GM18868 (cell line): ENCODE measurements around the gene RPTOR.

Experiments used
- ATAC-seq: cut with Tn5 transposase; IDR thresholded peaks from one replicate; pipeline ENCODE4 v1.9.1; 2021; ENCODE audit warnings: mild to moderate bottlenecking, moderate library complexity; ENCODE audit not compliant: unreplicated experiment

Gene RPTOR

GRCh38 chr17:80951121-80952090, 406.8 kb downstream of the RPTOR start:
- no peak for ATAC-seq

- no peak for ATAC-seq
Measured at GRCh38 chr17:80952291-80952690, 407.7 kb downstream of the RPTOR start.

GRCh38 chr17:80953471-80954315, 409.1 kb downstream of the RPTOR start:
- ATAC-seq, result no peak

DNA sequence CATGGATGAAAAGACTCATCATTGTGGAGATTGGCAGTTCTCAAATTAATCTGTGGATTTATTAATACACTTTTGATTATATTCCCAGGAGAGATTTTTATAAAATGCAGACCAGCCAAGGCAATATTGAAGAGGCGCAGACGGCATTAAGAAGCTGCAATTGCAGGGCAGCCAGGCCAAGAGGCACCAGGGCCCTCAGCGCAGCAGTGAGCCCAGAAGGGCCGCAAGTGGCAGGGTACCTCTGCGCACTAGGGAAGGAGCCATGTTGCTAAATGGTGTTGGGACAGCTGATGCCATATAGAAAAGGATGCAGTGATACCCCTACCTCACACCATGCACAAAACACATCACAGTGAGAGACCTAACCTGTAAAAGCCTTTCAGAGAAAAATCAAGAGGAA, 410.4 kb downstream of the RPTOR start:
- ATAC-seq, result no peak

GRCh38 chr17:80955671-80956280, 411.1 kb downstream of the RPTOR start:
- no peak for ATAC-seq

DNA sequence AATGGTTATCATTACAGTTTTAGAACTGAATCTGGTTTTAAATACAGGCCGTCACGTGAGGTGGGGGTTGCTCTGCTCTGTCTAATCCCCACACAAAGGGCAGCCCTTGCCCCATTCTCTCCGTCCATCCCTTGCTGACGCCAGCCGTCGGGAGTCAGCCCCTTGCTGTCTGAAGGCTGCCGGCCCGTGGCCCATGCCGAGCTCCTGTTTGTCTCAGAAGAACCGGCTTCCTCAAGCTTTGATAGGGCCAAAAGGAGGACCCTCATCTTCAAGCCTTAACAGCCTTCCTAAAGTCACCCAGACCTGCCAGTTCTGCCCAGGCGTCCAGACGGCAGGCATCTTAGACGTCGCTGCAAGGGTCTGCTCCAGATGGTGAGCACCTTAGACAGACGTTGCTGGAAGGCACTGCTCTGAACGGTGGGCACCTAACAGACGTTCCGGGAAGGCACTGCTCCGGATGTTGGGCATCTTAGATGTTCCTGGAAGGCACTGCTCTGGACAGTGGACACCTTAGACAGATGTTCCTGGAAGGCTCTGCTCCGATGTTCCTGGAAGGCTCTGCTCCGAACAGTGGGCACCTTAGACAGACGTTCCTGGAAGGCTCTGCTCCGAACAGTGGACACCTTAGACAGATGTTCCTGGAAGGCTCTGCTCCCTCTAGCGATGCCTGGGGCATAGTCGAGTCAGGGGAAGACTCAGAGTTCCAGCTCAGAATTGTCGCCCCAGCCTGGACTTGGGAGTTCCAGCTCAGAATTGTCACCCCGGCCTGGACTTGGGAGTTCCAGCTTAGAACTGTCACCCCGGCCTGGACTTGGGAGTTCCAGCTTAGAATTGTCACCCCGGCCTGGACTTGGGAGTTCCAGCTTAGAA, 411.9 kb downstream of the RPTOR start:
- no peak for ATAC-seq

DNA sequence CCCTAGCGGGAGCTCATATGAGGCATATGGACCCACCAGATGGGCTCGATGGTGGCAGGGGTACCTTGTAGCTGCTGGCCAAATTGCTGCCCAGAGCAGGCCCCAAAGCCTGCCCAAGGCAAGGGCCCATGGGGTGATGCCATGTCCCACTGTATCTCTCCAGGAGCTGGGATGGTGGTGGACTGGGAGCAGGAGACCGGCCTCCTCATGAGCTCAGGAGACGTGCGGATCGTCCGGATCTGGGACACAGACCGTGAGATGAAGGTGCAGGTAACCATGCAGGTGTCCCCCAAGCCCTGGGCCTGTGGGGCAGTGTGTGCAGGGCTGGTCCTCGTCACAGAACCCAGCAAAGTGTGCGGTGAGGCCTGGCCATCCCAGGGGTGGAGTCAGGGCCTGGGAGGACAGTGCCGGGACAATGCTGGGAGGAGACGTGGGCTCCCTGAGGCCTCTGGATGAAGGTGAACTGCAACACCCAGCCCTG, 412.9 kb downstream of the RPTOR start:
- ATAC-seq, result no peak

DNA sequence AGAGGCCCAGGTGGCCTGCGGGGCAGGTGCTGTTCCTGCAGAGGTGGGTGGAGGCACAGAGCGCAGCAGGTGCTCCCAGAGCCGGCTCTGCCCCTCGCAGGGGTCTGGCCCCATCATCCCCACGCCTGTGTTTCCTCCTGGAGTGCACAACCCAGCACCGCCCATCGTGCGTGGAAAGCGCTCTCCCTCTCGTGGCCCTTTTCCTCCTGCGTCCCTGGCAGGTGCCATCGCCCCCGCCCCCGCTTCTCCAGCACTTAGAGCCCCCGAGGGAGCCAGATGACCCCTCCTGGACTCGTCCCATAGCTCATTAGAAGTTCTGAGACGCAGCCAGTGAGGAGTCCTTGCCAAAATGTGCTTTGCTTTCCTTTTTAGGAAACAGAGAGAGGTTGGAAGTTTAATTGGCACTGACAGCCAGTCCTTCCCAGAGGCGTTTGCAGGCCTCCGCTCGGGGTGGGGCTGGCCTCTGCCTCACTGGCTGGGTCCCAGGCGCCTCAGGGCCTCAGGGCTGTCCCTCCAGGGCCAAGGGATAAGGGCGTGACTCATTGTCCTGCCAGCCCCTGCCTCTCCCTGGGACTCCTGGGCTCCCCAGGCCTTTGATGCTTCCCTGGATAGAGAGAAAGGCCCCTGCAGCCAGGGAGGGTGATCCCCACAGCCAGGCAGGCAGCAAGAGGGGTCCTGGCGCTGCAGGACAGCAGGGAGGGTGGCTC, 414.8 kb downstream of the RPTOR start:
- ATAC-seq, result no peak

- ATAC-seq, result no peak
Measured at GRCh38 chr17:80960037-80960796, 415.6 kb downstream of the RPTOR start.

GRCh38 chr17:80960797-80961452, 416.3 kb downstream of the RPTOR start:
- no peak for ATAC-seq

DNA sequence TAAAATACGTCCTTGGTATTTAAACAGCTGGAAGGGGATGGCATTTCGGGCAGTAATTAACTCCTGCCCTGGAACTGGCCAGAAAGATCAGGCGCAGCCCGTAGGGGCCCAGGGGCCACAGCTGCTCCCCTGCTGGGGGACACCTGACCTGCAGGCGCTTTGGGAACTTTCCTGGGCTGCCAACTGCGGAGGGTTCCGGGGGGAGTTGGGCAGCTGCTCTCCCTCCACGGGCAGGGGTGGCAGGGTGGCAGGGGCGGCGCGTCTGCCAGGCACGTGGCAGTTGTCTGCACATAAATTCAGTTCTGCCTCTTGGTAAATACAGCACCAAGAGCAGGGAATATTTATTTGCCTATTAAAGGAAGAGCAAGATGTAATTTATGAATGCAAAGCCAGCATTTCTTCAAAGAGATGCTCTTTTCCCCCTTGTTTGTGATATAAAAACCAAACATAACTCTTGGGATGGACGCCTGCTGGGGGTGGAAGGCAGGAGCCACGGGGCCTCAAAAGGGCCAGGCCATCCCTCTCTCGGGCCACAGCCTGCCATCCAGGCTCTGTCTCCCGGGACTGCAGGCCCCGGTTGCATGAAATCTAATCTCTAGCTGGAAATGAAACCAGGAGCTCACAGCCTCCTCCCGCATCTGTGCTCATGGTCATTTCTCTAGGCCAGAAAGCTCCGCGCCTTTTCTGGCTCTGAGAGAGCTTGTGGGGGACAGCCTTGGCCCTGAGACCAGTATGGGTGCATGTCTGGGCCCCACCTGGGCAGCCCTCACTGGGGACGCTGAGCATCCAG, 417.1 kb downstream of the RPTOR start:
- ATAC-seq, result no peak

- no peak for ATAC-seq
Measured at GRCh38 chr17:80962356-80963329, 418.0 kb downstream of the RPTOR start.

DNA sequence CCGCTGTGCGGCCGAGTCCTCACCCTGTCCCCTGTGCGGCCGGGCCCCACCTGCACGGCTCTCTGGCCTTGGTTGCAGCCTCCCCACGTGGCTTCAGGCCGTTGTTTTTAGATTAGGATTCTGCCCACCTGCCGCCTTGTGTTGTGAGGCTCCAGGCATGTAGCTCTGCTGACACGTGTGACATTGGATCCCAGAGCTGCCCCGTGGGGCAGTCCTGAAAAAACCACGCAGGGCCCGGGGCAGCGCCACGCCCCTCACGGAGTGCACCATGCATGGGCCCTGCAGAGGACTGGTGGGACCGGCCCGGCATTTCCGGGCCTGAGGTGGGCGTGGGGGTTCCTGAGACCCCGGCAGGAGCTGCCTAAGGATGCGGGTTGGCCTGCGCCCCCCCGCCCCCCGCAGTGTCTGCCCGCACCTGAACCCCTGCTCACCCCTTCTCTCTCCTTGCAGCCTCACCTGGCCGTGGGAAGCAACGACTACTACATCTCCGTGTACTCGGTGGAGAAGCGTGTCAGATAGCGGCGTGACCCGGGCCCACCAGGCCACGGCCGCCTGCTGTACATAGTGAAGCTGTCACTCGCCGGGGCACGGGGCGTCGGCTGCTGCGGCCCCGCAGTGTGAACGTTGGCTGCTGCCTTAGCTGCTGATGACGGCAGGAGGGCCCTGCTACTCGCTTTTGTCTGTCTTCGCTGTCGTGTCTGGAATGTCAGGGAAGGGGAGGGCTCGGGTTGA, 419.3 kb downstream of the RPTOR start:
- ATAC-seq, result no peak

DNA sequence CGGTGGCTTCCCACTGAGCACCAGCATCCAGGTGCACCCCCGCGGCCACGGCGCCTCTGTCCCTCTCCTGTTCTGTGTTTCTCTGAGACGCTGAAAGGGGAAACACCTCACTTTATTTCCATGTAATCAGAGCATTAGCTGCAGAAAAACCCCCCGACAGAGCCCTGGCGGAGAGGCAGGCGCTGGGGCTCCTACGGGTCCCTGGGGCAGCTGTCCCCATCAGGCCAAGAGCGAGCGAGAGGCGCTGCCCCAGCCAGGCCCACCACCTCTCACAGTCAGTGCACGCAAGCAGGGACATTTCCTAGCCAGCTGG, 419.9 kb downstream of the RPTOR start:
- no peak for ATAC-seq

GRCh38 chr17:80964859-80965580, 420.4 kb downstream of the RPTOR start:
- no peak for ATAC-seq
